HepG2 (cell line): ENCODE measurements around the gene TRAF4. TPM values are rescaled to one million over a fixed set of nuclear protein-coding genes. Genes with fewer than 3 reads are reported as not detected.

Experiments
- CEBPG ChIP-seq: IDR thresholded peaks from 2 replicates; pipeline ENCODE4 v1.6.1; 2016
- HDAC6 ChIP-seq: fragments of 200-600 bp; sonication (generic); IDR thresholded peaks from 2 replicates; pipeline ENCODE4 v1.7.0; 2017; ENCODE audit warnings: mild to moderate bottlenecking, antibody characterized with exemption, low read length, low read depth
- KMT2A ChIP-seq: sonication (generic); formaldehyde crosslinking; IDR thresholded peaks from 2 replicates; pipeline ENCODE4 v1.4.0; 2020; ENCODE audit warnings: missing genetic modification reagents
- PHF5A ChIP-seq: IDR thresholded peaks from one replicate; pipeline ENCODE4 v1.6.1; 2018; ENCODE audit warnings: low read depth, missing genetic modification reagents; ENCODE audit not compliant: unreplicated experiment
- POLR2G ChIP-seq: fragments of 200-400 bp; formaldehyde crosslinking; IDR thresholded peaks from 2 replicates; pipeline ENCODE4 v1.6.1; 2018; ENCODE audit warnings: mild to moderate bottlenecking, low read depth, low read length, moderate library complexity
- PRDM10 ChIP-seq: sonication (generic); formaldehyde crosslinking; IDR thresholded peaks from 2 replicates; pipeline ENCODE4 v1.4.0; 2020; ENCODE audit warnings: low read depth, missing genetic modification reagents
- PRPF4 ChIP-seq: fragments of 200-400 bp; formaldehyde crosslinking; IDR thresholded peaks from 2 replicates; pipeline ENCODE4 v1.6.1; 2016; ENCODE audit warnings: low read length, low read depth; ENCODE audit not compliant: poor library complexity, severe bottlenecking
- REPIN1 ChIP-seq: sonication (generic); formaldehyde crosslinking; IDR thresholded peaks from 2 replicates; pipeline ENCODE4 v1.8.0; 2022; ENCODE audit warnings: missing genetic modification reagents, low read depth, mild to moderate bottlenecking, borderline replicate concordance
- SALL1 ChIP-seq: sonication (generic); formaldehyde crosslinking; IDR thresholded peaks from 2 replicates; pipeline ENCODE4 v1.8.0; 2022; ENCODE audit warnings: mild to moderate bottlenecking, missing genetic modification reagents
- TFE3 ChIP-seq: IDR thresholded peaks from 2 replicates; pipeline ENCODE4 v1.6.1; 2016
- YEATS2 ChIP-seq: sonication (generic); formaldehyde crosslinking; IDR thresholded peaks from 2 replicates; pipeline ENCODE4 v1.4.0; 2020; ENCODE audit warnings: missing genetic modification reagents, borderline replicate concordance
- ZC3H4 ChIP-seq: sonication (generic); formaldehyde crosslinking; IDR thresholded peaks from 2 replicates; pipeline ENCODE4 v1.4.0; 2020; ENCODE audit warnings: missing genetic modification reagents, borderline replicate concordance
- ZFP37 ChIP-seq: sonication (generic); formaldehyde crosslinking; IDR thresholded peaks from 2 replicates; pipeline ENCODE4 v1.4.0; 2020; ENCODE audit warnings: missing genetic modification reagents, borderline replicate concordance
- ZNF101 ChIP-seq: sonication (generic); formaldehyde crosslinking; IDR thresholded peaks from 2 replicates; pipeline ENCODE4 v1.4.0; 2020; ENCODE audit warnings: mild to moderate bottlenecking, low read depth, missing genetic modification reagents, borderline replicate concordance
- ZNF274 ChIP-seq: sonication (generic); formaldehyde crosslinking; IDR thresholded peaks from 2 replicates; pipeline ENCODE4 v1.5.1; 2020; ENCODE audit warnings: mild to moderate bottlenecking, missing genetic modification reagents
- ZNF362 ChIP-seq: sonication (generic); formaldehyde crosslinking; IDR thresholded peaks from 2 replicates; pipeline ENCODE4 v1.4.0; 2020; ENCODE audit warnings: missing genetic modification reagents, mild to moderate bottlenecking, borderline replicate concordance
- ZNF557 ChIP-seq: sonication (generic); formaldehyde crosslinking; IDR thresholded peaks from 2 replicates; pipeline ENCODE4 v1.4.0; 2020; ENCODE audit warnings: missing genetic modification reagents
- ZNF567 ChIP-seq: sonication (generic); formaldehyde crosslinking; IDR thresholded peaks from 2 replicates; pipeline ENCODE4 v1.8.1; 2023; ENCODE audit warnings: mild to moderate bottlenecking, missing genetic modification reagents, borderline replicate concordance
- ZNF724P ChIP-seq: sonication (generic); formaldehyde crosslinking; IDR thresholded peaks from 2 replicates; pipeline ENCODE4 v1.8.0; 2022; ENCODE audit warnings: missing genetic modification reagents, borderline replicate concordance
- polyA plus RNA-seq, 8 experiments: library from polyadenylated mRNA; depleted of rRNA in 3 of 8; stranded (reverse) in 7 of 8; unstranded in 1 of 8; fragments of >200 nt; fragmentation: Illumina TruSeq in 4 of 8; extraction: Trizol in 4 of 8; gene quantifications; 2 replicates each; pipeline versions ENCODE4 v1.2.1 to v1.2.3, GENCODE V29; 2011 to 2016; ENCODE audit warnings: low read depth in 4 of 8, missing spikeins in 1 of 8, mixed read lengths in 1 of 8; ENCODE audit not compliant: insufficient read depth in 1 of 8
- total RNA-seq, 5 experiments: library from RNA; depleted of rRNA; stranded (reverse); fragments of >200 nt; fragmentation: Illumina TruSeq; extraction: Trizol; gene quantifications; 2 replicates each; pipeline ENCODE4 v1.2.3, GENCODE V29; 2016; ENCODE audit warnings: low read depth in 1 of 5

TRAF4 gene
- total and polyA plus RNA-seq, 2 of the 13 experiments (the other 11 are each of a cell fraction or from before 2014, with no cell fraction given): 86.0 to 89.9 TPM

GRCh38 chr17:28750178-28751047 is 6.6 kb downstream of the TRAF4 start (continued):
- no peak for TF ChIP-seq ZNF567 (CRISPR knock-in tag)
- 0 out of 2 replicates have a peak, but pooled peaks have one; percentile 16 for TF ChIP-seq ZC3H4 (CRISPR knock-in tag)
- TF ChIP-seq ZNF362 (CRISPR knock-in tag): no peak
- TF ChIP-seq KMT2A (CRISPR knock-in tag): peak; percentile 16; the same call in 1 of the 2 replicates
- TF ChIP-seq ZNF274: no peak
- no peak for TF ChIP-seq ZNF101 (CRISPR knock-in tag)
- no peak for TF ChIP-seq PRPF4
- TF ChIP-seq PHF5A (CRISPR knock-in tag): peak; percentile 45
- no peak; the same call in 1 of the 2 replicates for TF ChIP-seq ZNF557 (CRISPR knock-in tag)
- TF ChIP-seq TFE3 (CRISPR knock-in tag): 0 out of 2 replicates have a peak, but pooled peaks have one; percentile 48
- TF ChIP-seq YEATS2 (CRISPR knock-in tag): peak; percentile 71; the same call in 1 of the 2 replicates
- TF ChIP-seq PRDM10 (CRISPR knock-in tag): no peak
- peak; percentile 47; the same call in 1 of the 2 replicates for TF ChIP-seq CEBPG (CRISPR knock-in tag)
- TF ChIP-seq ZFP37: 0 out of 2 replicates have a peak, but pooled peaks have one; percentile 45
- TF ChIP-seq HDAC6: no peak
- peak; percentile 59 for TF ChIP-seq POLR2G
- peak; percentile 82; the same call in 1 of the 2 replicates for TF ChIP-seq REPIN1
- peak; percentile 75 for TF ChIP-seq SALL1
- no peak for TF ChIP-seq ZNF724P (CRISPR knock-in tag)
